Hindlimb muscle (tissue), 1 donor: Measurements from ENCODE around the gene GPR18. TPM values are rescaled to one million over a fixed set of nuclear protein-coding genes. Genes with fewer than 3 reads are reported as not detected.

Source experiments
- DNase-seq: peaks from one replicate; pipeline ENCODE4 v3.0.0-alpha.2; 2013
- polyA plus RNA-seq: library from polyadenylated mRNA; unstranded; fragments of 120-200 nt; gene quantifications from one replicate; pipeline ENCODE4 v1.2.1, GENCODE V29; 2013; ENCODE audit not compliant: insufficient read length

Gene GPR18
- polyA plus RNA-seq, 1 donor = 0.19 TPM

DNA sequence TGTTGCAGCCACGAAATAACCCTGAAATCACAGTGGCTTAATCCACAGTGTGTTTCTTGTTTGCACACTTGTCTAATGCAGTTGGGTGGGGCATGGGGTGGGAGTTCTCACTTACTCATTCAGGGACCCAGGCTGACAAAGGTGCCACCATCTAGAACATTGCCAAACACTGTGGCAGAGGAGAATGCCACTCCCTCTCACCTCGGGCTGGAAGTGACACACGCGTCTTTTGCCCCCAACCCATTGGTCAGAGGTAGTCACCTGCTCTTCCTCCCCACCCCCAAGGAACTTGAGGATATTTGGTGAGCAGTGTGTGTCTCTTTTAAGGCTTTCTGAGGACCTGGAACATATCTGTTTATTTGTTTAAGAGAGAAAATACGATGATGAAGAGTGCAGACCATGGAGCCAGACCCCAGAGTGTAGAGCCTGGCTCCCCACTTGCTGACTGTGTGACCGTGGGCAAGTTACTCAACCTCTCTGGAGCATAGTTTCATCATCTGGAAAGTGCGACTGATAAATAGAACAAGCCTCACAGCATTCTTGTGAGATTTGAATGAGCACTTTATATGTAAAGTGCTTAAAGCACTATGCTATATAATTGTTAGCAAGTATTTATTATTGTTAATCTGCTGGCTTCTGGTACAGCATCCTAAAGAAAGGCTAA lies 31.6 kb upstream of the GPR18 start:
- no peak for DNase-seq

DNA sequence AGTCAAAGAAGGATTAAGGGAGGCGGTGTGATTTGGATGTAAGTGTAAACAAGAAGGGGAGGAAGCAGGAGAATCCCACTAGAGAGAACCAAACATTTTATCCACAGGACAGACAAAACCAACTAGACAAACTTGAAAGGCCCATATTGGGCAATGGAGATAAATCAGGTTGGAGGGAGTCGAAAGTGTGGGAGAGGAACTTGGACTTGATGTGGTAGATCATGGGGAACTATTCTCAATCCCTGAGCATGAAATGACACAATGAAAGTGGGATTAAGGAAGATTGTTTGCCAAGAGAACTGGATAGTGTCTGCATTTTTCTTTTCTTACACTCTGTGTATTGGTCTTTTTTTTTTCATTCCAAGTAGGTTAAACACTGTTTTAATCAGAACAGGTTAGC lies 31.1 kb upstream of the GPR18 start:
- no peak for DNase-seq

GRCh38 chr13:99288089-99288488 lies 29.9 kb upstream of the GPR18 start:
- no peak for DNase-seq

- no peak for DNase-seq
Observed at GRCh38 chr13:99287551-99287950, 29.4 kb upstream of the GPR18 start.

- DNase-seq = no peak
Observed at GRCh38 chr13:99285432-99286182, 27.4 kb upstream of the GPR18 start.

GRCh38 chr13:99282264-99283231 lies 24.4 kb upstream of the GPR18 start:
- peak; percentile 16 for DNase-seq

- DNase-seq = peak; percentile 29
Observed at GRCh38 chr13:99281811-99282263, 23.7 kb upstream of the GPR18 start.

DNA sequence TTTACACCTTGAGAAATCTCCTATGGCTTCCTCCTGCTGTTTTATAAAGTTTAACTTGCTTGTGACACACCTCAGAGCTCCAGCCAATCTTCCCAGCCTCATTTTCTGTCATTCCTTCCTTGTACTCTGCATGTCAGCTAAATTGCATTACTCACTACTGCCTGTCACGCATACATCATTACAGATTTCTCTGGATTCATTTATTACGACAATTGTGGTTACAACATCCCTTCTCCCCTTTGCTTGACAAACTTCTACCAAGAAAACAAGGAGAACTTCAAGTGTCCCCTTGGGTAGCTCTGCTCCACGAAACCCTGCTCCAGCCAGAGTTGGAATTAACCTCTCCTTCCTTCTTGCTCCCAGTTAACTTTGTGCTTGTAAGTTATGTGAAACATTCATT lies 22.0 kb upstream of the GPR18 start:
- DNase-seq = no peak

- no peak for DNase-seq
Observed at GRCh38 chr13:99279637-99280036, 21.5 kb upstream of the GPR18 start.

GRCh38 chr13:99278843-99279242 lies 20.7 kb upstream of the GPR18 start:
- DNase-seq = no peak

- DNase-seq = no peak
Observed at GRCh38 chr13:99278200-99278599, 20.0 kb upstream of the GPR18 start.

DNA sequence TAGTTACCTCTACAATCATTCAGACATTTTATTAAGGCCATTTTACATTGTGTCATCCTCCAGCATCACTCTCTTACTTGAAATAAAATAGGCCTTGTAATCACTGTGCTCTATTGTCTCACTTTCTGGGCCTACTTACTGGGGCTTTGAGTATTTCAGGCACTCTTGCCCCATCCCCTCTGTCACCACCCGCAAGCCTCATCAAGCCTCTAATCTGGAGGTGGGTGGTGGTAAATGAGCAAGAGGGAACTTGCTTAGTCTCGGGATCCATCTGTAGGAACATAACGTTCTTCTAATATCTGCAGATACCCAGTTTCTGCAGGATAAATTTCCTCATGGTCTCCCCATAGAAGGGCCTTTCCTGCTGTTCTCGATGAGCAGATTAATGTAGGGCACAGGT lies 19.4 kb upstream of the GPR18 start:
- DNase-seq = no peak

DNA sequence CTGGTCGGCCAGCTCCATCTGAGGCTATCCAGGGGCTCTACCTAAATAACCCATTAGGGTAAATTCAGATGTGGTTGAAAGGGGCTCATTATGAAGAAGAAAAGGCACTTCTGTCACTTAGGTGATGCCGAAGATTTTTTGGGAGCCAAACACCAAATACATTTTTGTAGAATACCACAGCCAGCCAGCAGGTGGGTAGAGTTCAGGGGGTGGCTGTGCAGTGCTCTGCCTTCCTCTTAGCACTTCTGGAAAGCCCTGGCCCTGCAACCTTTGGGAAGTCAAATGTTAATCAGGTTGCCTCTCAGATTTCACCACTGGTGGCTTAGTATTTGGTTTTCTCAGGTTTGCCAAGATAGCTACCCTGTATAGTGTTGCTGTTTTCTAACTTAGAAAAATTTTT lies 18.5 kb upstream of the GPR18 start:
- no peak for DNase-seq

DNA sequence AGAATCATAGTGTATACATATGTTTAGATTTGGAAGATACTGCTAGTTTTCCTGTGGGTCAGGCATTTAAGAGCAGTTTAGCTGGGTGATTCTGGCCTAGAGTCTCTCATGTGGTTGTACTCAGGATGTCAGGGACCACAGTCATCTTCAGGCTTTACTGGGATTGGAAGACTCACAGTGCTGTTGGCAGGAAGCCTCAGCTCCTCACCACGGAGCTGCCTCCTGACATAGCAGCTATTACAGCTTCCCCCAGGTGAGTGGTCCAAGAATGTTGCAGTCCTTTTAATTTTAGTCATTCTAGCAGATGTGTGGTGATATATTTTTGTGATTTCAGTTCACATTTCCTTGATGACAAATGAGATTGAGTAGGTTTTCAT lies 16.9 kb upstream of the GPR18 start:
- no peak for DNase-seq

DNA sequence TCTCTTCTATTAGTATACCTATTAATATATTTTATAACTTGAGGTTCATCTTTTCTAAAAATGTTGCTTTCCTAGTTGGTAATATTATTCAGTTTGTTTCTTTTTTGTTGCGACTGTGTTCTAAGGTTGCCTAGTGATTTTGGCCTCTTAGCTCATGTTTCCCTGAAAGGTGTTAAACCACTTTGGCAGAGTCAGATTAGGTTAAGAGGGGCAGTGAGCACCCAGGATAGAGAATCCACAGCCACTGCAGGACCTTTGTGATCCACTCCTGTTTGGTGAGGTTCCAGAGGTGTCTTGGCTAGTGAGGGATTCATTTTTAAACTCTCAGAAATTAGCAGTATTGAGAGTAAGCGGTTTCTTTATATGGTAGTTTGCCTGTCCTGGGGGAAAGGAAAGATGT lies 14.9 kb upstream of the GPR18 start:
- DNase-seq = no peak

DNA sequence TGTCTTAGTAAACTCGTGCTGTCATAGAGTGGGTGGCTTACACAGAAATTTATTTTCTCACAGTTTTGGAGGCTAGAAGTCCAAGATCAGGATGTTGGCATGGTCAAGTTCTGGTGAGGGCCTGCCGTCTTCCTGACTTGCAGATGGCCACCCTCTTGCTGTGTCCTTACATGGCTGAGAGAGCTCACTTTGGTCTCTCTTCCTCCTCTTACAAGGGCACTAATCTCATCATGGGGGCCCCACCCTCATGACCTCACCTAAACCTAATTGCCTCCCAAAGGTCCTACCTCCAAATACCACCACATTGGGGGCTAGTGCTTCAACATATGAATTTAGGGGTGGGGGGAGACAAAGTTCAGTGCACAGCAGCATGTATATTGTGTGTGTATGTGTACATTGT lies 14.3 kb upstream of the GPR18 start:
- no peak for DNase-seq

DNA sequence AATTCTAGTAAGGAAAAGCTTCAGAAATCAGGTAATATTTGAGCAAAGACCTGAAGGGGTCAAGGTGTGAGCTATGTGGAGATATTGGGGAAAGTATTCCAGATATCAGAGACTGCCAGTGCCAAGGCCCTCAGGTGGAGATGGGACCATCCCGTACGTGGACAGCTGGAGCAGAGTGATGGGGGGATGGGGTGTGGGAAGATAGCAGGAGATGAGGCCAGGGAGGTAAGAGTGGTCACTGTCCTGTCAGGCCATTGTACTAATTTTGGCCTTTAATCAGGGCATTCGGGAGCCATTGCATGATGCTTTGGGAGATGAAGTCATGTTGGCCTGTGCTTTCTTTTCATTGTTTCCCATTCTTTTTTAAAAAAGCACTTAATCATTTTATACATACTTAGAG lies 13.1 kb upstream of the GPR18 start:
- DNase-seq = no peak

- DNase-seq = no peak
Observed at GRCh38 chr13:99270518-99270917, 12.3 kb upstream of the GPR18 start.

DNA sequence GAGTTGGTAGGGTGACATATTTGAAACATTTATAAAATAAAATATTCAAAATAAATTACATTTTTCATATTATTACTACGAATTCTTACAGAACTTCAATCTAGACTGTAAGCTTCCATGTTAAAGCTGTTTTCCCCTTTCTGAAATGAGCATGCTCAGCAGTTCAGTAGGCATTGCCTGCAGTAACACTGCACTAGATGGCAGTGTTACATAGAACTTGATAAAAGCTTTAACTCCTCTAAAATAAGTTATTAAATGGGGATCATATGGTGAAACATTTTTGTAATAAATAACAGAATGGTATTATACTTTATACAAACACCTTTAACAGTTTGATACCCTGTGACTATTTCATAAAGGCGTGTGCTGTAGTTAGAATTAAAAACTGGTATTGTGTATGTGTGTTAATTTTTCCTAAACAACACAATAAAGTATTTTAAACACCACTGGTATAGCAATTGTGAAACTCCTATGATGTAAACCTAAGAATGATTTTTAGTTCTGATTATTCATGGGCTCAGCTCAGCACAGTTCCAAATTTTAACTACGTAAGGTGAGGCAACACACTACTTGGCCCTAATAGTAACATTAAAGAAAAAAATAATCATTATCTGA lies 11.6 kb upstream of the GPR18 start:
- peak; percentile 54 for DNase-seq

DNA sequence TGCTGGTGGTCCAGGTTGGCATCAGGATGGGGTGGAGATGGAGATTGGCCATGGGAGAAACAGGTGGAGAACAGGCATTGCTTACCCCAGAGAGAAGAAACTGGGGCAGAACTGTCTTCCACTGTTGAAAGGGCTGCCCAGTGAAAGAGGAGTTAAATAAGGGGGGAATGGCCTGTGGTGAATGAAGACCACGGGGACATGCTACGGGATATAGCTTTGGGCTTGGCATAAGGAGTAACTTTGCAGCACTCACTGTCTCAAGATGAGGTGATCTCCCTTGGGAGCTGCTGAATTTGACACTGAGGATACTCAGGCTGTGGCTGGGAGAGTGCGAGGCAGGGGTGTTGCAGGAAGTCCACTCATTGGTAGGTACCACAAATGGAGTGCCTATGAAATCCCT lies 10.6 kb upstream of the GPR18 start:
- no peak for DNase-seq

GRCh38 chr13:99267927-99268326 lies 9.7 kb upstream of the GPR18 start:
- DNase-seq = no peak

DNA sequence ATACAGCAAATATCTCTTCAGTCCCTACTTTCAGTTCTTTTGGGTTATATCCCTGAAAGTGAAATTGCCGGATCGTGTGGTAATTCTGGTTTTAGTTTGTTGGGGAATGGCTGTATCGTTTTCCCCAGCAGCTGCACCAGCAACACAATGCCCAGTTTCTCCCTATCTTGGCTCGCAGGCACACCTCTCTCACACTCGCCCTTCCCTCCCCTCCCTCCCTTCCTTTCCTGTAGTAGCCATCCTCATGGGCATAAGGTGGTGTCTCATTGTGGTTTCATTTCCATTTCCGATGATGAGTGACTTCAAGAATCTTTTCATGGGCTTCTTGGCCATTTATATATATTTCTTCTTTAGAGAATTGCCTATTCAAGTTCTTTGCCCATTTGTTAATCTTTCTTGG lies 8.6 kb upstream of the GPR18 start:
- DNase-seq = no peak
